Heart right ventricle (tissue), 16 donors: ENCODE results near the gene PUS7L. TPM values are rescaled to one million over a fixed set of nuclear protein-coding genes. Genes with fewer than 3 reads are reported as not detected.
A peak's percentile ranks its signal among the peaks of the same experiment; 100 is the strongest.

ENCODE experiments used
- ATAC-seq, 8 donors: fragments of 200-7000 bp; cut with Tn5 transposase; one replicate each; pipeline ENCODE4 v1.9.1; 2020; ENCODE audit warnings: mild to moderate bottlenecking in 8 of 8, moderate library complexity in 8 of 8, moderate number of reproducible peaks in 1 of 8
- DNase-seq, 2 donors: peaks; one replicate each; pipeline ENCODE4 v3.0.0-alpha.2; 2020
- H3K27ac ChIP-seq, 10 donors: fragments of 200-600 bp; sonication (generic) in 2 of 10; one replicate each; pipeline versions ENCODE4 v1.5.0 to v1.8.0; 2020 to 2022; ENCODE audit warnings: mild to moderate bottlenecking in 3 of 10
- H3K27me3 ChIP-seq, 7 donors: fragments of 200-600 bp; one replicate each; pipeline ENCODE4 v1.8.0; 2021 to 2022; ENCODE audit warnings: mild to moderate bottlenecking in 2 of 7
- H3K36me3 ChIP-seq, 9 donors: fragments of 200-600 bp; sonication (generic) in 1 of 9; one replicate each; pipeline versions ENCODE4 v1.5.0 to v1.8.0; 2020 to 2022; ENCODE audit warnings: mild to moderate bottlenecking in 2 of 9
- H3K4me1 ChIP-seq, 9 donors: fragments of 200-600 bp; sonication (generic) in 1 of 9; one replicate each; pipeline versions ENCODE4 v1.5.0 to v1.8.0; 2020 to 2022; ENCODE audit warnings: mild to moderate bottlenecking in 4 of 9
- H3K4me3 ChIP-seq, 10 donors: fragments of 200-600 bp; sonication (generic) in 2 of 10; one replicate each; pipeline versions ENCODE4 v1.5.0 to v1.8.0; 2020 to 2022; ENCODE audit warnings: mild to moderate bottlenecking in 7 of 10, moderate library complexity in 2 of 10
- H3K9me3 ChIP-seq, 11 donors: fragments of 200-600 bp in 10 of 11; sonication (generic) in 2 of 11; one replicate each; pipeline versions ENCODE4 v1.5.0 to v1.8.0; 2013 to 2022; ENCODE audit warnings: mild to moderate bottlenecking in 2 of 11, control low read depth in 1 of 11, moderate library complexity in 1 of 11
- CTCF ChIP-seq, 9 donors: fragments of 200-600 bp; sonication (generic) in 2 of 9; IDR thresholded peaks; one replicate each; pipeline versions ENCODE4 v1.5.0 to v1.8.0; 2021 to 2022; ENCODE audit warnings: antibody characterized with exemption in 9 of 9, mild to moderate bottlenecking in 5 of 9, moderate library complexity in 1 of 9
- WGBS, 2 donors: extraction: QIAGEN DNeasy Blood & Tissue Kit; methylation state at CpG; one replicate each; pipeline ENCODE4 v1.1.7; 2013; ENCODE audit warnings: inconsistent platforms in 1 of 2; 5-methylcytosine and 5-hydroxymethylcytosine counted together
- intact Hi-C, 10 donors: fragments of 100-400 bp; cut with DNase I; formaldehyde crosslinking; loops; one replicate each; pipeline versions ENCODE4 v1.11.1 to v1.14.2; 2022
- polyA plus RNA-seq, 2 donors: library from polyadenylated mRNA; stranded (reverse); fragments of 200-250 nt; gene quantifications; one replicate each; pipeline ENCODE4 v1.2.3, GENCODE V29; 2013
- total RNA-seq, 10 donors: library from RNA; stranded (reverse); fragmentation: NEBNext Ultra II Directional in 3 of 10; extraction: Animal tissue kit (Norgen Biotek cat#: 25700) in 3 of 10; gene quantifications; one replicate each; pipeline versions ENCODE4 v1.2.1 to v1.2.4, GENCODE V29; 2021 to 2023
- donor health status: Arrhythmogenic right ventricular cardiomyopathy.
- donor health status: ischemic (EF 13 %, LVEDD 7.1; RV severe dilation, severe dysfunction).
- donor health status: healthy with polysubstance abuse.
- donor health status: DM: no; HTN: yes; CAD: no.
- donor health status: DM: no; HTN: no; CAD: no.
- donor health status: ischemic (EF 25% LVEDD 6.9; RV normal size, moderate dysfunction).
- donor health status: ischemic (EF 25% LVEDD 5.7; RV mildly dilated, moderate dysfunction).
- donor health status: healthy.
- donor health status: DM: yes; HTN: yes; CAD: no.
- donor health status: Ischemic cardiomyopathy.
- donor health status: ischemic (EF 35%, LVEDD 5.7; RV mildly dilated, moderate dysfunction).
- donor health status: nonischemic (EF 11% LVEDD 7.7; RV severe dilation, severe dysfunction).
- donor health status: DM: yes; HTN: yes; CAD: no.
- donor health status: PGD.
- donor health status: ischemic (EF 29% LVEDD 5.4; RV normal size, mild dysfunction).
- donor health status: nonischemic (EF 23%, LVEDD 6.1; RV moderate dilation, normal function).

Gene PUS7L
- total and polyA plus RNA-seq, 12 donors: 1.2 to 7.8 (median 5.1) TPM

DNA sequence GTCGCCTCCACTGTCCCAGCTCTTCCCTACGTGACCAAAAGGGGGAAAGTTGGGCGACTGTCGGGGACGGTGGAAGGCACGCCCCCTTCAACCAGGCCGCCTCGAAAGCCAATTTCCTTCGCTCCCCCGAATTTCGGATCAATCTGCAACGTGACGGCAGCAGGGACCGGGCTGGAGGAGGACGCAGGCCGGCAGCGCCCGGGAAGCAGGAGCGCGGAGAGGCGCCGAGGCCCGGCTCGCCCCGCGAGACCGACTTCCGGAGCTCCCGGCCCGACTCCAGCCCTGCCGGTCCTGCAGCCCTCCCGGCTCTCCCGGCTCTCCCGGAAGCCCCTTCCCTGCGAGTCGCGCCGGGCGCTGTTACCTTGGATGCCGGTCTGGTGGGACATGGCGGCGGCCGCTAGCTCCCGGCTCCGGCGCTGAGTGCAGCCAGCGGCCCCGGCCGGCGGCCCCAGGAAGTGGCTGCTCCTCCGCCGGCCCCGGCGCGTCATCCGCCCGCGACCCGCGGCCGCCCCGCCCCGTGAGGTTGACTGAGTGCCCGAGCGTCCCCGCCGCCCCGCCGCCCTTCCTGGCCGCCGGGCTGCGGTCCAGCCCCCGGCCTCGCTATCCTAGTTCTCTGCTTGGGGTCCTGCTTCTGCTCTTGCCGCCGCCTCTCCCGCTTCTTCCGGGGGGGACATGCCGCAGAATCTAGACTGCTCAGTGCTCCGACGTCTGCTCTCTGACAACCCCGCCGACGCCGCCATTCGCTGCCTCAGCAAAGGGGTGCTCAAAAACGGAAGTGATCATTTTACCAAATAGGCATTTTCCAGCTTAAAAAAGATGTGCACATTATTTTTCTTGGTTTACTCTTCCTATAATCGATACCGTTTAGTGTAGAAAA, 47.5 kb upstream of the PUS7L start, which contains the start of gene TWF1:
TWF1 (minus strand) TSS at position 458 of the 877 bp plus-strand sequence; CDS start at position 386, 72 bp downstream.
- peaks cover 0 to 46% (median 24%) of the 10 kb centered on the region in 9 donors for H3K4me1 ChIP-seq
- intact Hi-C loops: loop anchor here in 6 of 10 donors (1.0 to 10.0 kb wide), 8 partner anchors 29 to 79 kb away; partner anchors contain the start of genes IRAK4 (in 4 of the 6), PUS7L (in 4 of the 6) and TMEM117 (in 1 of the 6)
- H3K27ac ChIP-seq: peak within 1 kb of the TSS; percentile 83 to 99 (median 96)
- no peaks in the 10 kb centered on the region for H3K27me3 ChIP-seq
- TF ChIP-seq CTCF (IDR thresholded peaks at IDR 0.05): peak in 6 of 9 donors; percentile 20 to 48 (median 33)
- H3K9me3 ChIP-seq: no peaks in the 10 kb centered on the region
- peak within 1 kb of the TSS; percentile 74 to 97 (median 93) for H3K4me3 ChIP-seq
- WGBS, 2 donors: 0 to 1% methylated on average over 72 to 89 of the region's 89 CpGs
- DNase-seq: peak; percentile 88 to 91
- ATAC-seq: peak; percentile 99 to 100 (median 100)
- H3K36me3 ChIP-seq: peaks cover 0 to 33% (median 0%) of the 10 kb centered on the region in 9 donors

DNA sequence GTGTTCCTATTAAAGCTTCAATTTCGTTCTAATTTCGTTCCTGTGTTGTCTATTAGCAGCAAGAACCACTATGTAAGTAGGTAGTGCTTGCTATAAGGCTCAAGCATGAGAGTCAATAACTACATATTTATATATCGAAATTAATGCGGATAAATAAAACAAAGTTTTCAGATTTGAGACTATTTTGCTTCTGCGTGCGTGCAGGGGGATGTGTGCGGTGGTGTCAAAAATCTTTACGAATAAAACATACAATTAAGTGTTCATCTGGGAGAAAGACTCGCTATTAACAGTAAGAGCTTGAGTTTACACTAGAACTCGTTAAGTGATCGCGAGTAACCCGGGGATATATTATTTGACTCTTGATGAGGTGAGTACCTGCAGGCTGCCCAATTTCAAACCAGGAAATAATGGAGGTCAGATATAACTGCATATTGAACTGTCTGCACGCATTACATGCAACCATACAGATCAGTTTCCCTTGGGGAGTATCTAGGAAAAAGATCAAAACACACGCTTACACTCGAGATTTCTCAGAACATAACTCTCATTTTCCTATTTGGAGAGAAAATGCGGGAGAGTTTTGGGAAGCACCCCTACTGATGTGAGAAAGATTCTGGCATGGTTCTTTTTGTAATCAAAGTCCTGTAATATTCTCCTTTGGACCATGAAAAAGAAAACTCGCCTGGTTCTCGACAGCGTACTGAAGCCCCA, 46.7 kb upstream of the PUS7L start:
- intact Hi-C loops: loop anchor here in 5 of 10 donors (5.0 to 10.0 kb wide), 3 partner anchors 48 to 79 kb away; partner anchors contain the start of genes IRAK4 (in 2 of the 5) and PUS7L (in 2 of the 5)

DNA sequence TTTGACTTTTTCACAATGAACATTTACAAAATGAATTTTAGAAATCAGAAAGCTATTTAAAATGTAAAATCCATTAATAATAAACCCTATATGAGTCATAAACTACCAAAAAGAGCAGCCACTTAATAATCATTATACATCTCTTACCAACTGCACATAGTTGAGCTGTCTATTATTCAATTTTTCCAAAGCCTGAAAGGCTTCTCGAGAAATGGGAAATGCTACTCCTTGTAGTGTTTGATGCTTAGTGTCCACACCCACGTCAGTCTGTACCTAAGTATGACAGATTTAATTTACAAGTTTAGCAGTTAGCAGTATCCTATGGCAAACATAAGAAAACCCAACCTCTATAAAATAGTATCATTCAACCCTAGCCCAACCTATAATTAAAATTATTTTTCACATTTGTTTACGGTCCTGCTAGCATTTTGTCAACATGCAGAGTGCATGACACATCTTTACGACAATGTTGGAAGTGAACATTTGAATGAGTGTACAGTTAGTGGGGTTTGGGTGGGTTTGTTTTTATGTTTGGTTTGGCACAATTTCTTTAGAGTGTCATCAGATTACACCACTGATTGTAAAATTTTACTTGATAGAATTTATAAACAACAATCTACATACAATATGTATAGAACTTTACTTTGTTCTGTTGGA, 39.1 kb upstream of the PUS7L start:
- ATAC-seq (no peak), DNase-seq (no peak)
- Histone ChIP-seq H3K4me1 (peaks cover 0 to 3% (median 0%) of the 10 kb centered on the region in 9 donors), H3K36me3 (peaks cover 0 to 99% (median 64%) of the 10 kb centered on the region in 9 donors), H3K4me3 (no peak overlapping the region), H3K27ac (no peak overlapping the region), H3K9me3 (peaks cover 0 to 3% (median 0%) of the 10 kb centered on the region in 11 donors), H3K27me3 (no peaks in the 10 kb centered on the region)
- WGBS, 2 donors: 91 to 92% methylated on average over 4 of the region's 4 CpGs
- no peak for TF ChIP-seq CTCF (IDR thresholded peaks at IDR 0.05)
- intact Hi-C loops: no loop called here

More for the DNA sequence above, 46.7 kb upstream of the PUS7L start:
- ATAC-seq (no peak), DNase-seq (no peak)
- Histone ChIP-seq H3K36me3 (peaks cover 0 to 41% (median 7%) of the 10 kb centered on the region in 9 donors), H3K9me3 (no peaks in the 10 kb centered on the region), H3K27ac (peak overlapping the region; percentile 83 to 99 (median 96)), H3K4me1 (peaks cover 0 to 46% (median 24%) of the 10 kb centered on the region in 9 donors), H3K4me3 (peak overlapping the region; percentile 74 to 97 (median 93)), H3K27me3 (no peaks in the 10 kb centered on the region)
- TF ChIP-seq CTCF (IDR thresholded peaks at IDR 0.05): no peak
- 6 to 8% methylated on average over 20 of the region's 20 CpGs for WGBS, 2 donors
